ENCODE results near the gene TBX5.

The TBX5 gene

GRCh38 chr12:114438635-114439256 lies 32.8 kb upstream of the TBX5 start:
- in situ Hi-C loops (cut with MboI; ENCODE audit: low sequenced_read_pairs, unreplicated experiment) = no loop called here
- TF ChIP-seq, protein P1, sequence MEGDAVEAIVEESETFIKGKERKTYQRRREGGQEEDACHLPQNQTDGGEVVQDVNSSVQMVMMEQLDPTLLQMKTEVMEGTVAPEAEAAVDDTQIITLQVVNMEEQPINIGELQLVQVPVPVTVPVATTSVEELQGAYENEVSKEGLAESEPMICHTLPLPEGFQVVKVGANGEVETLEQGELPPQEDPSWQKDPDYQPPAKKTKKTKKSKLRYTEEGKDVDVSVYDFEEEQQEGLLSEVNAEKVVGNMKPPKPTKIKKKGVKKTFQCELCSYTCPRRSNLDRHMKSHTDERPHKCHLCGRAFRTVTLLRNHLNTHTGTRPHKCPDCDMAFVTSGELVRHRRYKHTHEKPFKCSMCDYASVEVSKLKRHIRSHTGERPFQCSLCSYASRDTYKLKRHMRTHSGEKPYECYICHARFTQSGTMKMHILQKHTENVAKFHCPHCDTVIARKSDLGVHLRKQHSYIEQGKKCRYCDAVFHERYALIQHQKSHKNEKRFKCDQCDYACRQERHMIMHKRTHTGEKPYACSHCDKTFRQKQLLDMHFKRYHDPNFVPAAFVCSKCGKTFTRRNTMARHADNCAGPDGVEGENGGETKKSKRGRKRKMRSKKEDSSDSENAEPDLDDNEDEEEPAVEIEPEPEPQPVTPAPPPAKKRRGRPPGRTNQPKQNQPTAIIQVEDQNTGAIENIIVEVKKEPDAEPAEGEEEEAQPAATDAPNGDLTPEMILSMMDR (IDR thresholded peaks at IDR 0.05; ENCODE audit: borderline replicate concordance, control extremely low read depth, extremely low read depth, insufficient read depth, missing control alignments) = no peak
- DNase-seq (ENCODE audit: low spot score) = no peak

DNA sequence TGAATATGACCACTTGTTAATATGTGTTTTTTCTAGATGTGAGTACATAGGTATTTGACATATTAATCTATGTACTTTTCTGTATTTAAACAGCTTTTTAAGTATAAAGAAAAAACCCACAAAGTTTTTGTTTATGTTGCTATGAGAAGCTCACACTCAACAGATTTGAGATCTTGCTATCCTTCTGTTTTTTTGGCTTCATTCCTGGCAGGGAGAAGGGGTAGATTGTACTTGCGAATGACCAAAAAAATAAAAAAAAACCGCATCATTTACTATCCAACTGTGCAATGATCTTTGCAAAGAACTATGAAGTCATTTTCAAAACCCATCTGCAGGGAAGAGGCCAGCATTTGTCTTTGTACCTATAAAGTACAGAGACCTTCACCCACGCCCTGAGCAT lies 28.4 kb upstream of the TBX5 start:
- no peak for DNase-seq (ENCODE audit: low spot score)
- TF ChIP-seq, protein P1 (IDR thresholded peaks at IDR 0.05; ENCODE audit: borderline replicate concordance, control extremely low read depth, extremely low read depth, insufficient read depth, missing control alignments) = no peak
- in situ Hi-C loops (cut with MboI; ENCODE audit: low sequenced_read_pairs, unreplicated experiment) = no loop called here

GRCh38 chr12:114431902-114432301 lies 26.0 kb upstream of the TBX5 start:
- no peak for DNase-seq (ENCODE audit: low spot score)
- TF ChIP-seq, protein P1 (IDR thresholded peaks at IDR 0.05; ENCODE audit: borderline replicate concordance, control extremely low read depth, extremely low read depth, insufficient read depth, missing control alignments) = no peak
- in situ Hi-C loops (cut with MboI; ENCODE audit: low sequenced_read_pairs, unreplicated experiment) = no loop called here

DNA sequence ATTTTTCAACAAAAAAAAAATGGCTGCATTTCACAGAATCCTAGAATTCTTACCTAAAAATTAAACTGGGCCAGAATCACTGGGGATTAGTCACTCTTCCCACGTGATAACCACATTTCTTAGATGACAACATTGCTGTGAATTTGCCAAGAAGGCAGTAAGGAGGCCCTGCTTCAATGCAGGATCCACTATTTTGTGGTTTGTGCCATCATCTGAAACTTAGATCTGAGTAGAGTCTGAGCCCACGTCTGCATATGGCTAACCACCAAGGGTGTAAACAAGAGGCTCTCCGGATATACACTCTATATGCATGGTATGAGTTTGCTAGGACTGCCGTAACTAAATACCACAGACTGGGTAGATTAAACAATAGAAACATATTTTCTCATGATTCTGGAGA lies 24.4 kb upstream of the TBX5 start:
- no peak for DNase-seq (ENCODE audit: low spot score)
- in situ Hi-C loops (cut with MboI; ENCODE audit: low sequenced_read_pairs, unreplicated experiment) = no loop called here
- TF ChIP-seq, protein P1 (IDR thresholded peaks at IDR 0.05; ENCODE audit: borderline replicate concordance, control extremely low read depth, extremely low read depth, insufficient read depth, missing control alignments) = no peak

DNA sequence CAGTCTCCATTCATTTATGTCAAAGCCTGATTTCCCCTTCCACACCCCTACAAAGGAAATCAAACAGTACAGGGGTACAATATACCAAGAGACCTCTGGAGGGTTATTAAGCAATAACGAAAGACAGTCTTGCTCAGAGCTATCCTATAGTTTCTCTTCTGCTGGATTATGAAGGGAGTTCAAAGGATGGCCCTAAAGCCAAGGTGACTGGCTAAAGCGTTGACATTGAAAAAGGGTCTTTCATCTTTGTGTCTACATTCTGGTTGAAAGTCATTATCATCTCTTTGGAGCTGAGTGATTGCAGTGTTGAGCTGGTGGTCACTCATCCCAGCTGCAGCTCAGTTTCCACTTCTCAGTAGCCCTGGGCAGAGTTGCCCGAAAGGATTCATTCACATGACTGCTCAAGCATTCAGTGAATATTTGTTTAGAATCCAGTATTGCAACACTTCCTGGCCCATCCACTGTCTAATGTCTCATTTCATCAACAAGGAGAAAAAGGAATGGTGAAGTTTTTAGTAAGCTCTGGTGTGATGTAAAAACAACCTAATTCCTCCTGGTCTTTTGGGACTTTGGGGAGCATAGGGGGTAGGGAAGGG lies 19.2 kb upstream of the TBX5 start:
- in situ Hi-C loops (cut with MboI; ENCODE audit: low sequenced_read_pairs, unreplicated experiment) = no loop called here
- DNase-seq (ENCODE audit: low spot score) = no peak
- TF ChIP-seq, protein P1 (IDR thresholded peaks at IDR 0.05; ENCODE audit: borderline replicate concordance, control extremely low read depth, extremely low read depth, insufficient read depth, missing control alignments) = no peak

DNA sequence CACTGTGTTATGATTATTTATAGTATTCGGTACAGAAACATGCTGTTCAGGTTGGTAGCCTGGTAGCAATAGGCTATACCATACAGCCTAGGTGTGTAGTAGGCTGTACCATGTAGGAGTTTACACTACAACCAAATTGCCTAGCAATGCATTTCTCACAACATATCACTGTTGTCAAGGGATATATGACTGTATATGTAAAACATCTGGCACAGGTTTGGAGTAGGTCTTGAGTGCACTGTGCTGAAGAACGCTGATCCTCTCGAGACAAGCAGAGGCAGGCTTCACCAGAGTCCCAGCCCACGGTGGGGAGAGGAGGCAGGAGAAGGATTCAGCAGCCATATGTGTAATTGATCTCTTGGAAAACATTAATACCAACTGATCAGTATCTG lies 15.0 kb upstream of the TBX5 start:
- TF ChIP-seq, protein P1 (IDR thresholded peaks at IDR 0.05; ENCODE audit: borderline replicate concordance, control extremely low read depth, extremely low read depth, insufficient read depth, missing control alignments) = no peak
- in situ Hi-C loops (cut with MboI; ENCODE audit: low sequenced_read_pairs, unreplicated experiment) = loop anchor here (25.0 kb wide), 1 partner anchor 959 kb away; the partner anchor contains the start of gene LHX5
- no peak for DNase-seq (ENCODE audit: low spot score)

Data from GM13976 (cell line).